KOPT-K1 (cell line): Measurements from ENCODE around the gene DIP2C.

Source experiments
- H3K27ac ChIP-seq: fragments of 200-600 bp; sonication (generic); 2 replicates; pipeline ENCODE4 v1.5.1; 2016; ENCODE audit warnings: antibody characterized with exemption, mild to moderate bottlenecking, low read depth, low read length; ENCODE audit not compliant: poor library complexity, severe bottlenecking
- H3K36me3 ChIP-seq: fragments of 200-600 bp; sonication (generic); 2 replicates; pipeline ENCODE4 v1.5.1; 2017; ENCODE audit warnings: antibody characterized with exemption, mild to moderate bottlenecking, low read length, moderate library complexity; ENCODE audit not compliant: insufficient read depth
- H3K9me3 ChIP-seq: fragments of 200-600 bp; sonication (generic); 2 replicates; pipeline ENCODE4 v1.5.1; 2017; ENCODE audit warnings: antibody characterized with exemption, low read length, mild to moderate bottlenecking; ENCODE audit not compliant: insufficient read depth, poor library complexity, severe bottlenecking

DIP2C gene

GRCh38 chr10:673492-673891 lies 16.0 kb downstream of the DIP2C start:
- Histone ChIP-seq H3K9me3 (no peaks in the 10 kb centered on the region), H3K27ac (no peak overlapping the region), H3K36me3 (no peaks in the 10 kb centered on the region)

DNA sequence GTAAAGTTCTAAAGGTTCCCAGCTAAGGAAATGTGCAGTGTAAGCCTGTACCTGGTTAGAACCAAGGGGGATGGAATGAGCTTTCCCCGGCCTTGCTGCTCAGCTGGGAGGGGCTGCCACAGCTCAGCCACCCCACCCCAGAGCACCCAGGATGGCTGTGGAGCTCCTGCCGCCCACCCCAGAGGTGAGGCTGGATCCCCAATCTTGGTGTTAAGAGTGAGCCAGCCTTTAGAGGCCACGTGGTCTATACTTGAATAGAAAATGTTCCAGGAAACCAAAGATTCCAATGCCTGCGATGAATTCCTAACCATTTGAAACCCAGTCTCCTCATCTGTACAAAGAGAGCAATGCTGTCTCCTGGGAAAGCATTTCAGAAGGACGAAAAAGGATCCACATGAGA lies 16.5 kb downstream of the DIP2C start:
- H3K27ac ChIP-seq: no peak overlapping the region
- H3K9me3 ChIP-seq: peaks cover 1% of the 10 kb centered on the region
- H3K36me3 ChIP-seq: no peaks in the 10 kb centered on the region

- no peaks in the 10 kb centered on the region for H3K36me3 ChIP-seq
- no peak overlapping the region for H3K27ac ChIP-seq
- H3K9me3 ChIP-seq: peaks cover 6% of the 10 kb centered on the region
Measured at GRCh38 chr10:672203-672602, 17.3 kb downstream of the DIP2C start.

GRCh38 chr10:670990-671389 lies 18.5 kb downstream of the DIP2C start:
- no peaks in the 10 kb centered on the region for H3K36me3 ChIP-seq
- H3K9me3 ChIP-seq: peaks cover 6% of the 10 kb centered on the region
- no peak overlapping the region for H3K27ac ChIP-seq

DNA sequence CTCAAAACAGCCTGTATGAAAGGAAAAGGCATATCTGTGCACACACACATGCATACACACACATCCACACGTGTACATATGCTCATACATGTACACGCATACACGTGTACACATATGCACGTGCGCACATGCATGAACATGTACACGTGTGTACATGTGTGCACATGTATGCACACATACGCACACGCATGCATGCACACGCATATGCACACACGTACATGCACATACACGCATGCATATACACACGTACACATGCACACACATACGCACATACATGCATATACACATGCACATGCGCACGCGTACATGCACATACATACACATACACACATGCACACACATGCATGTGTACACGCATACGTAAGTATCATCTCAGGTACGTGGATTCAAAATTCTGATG lies 19.4 kb downstream of the DIP2C start:
- H3K36me3 ChIP-seq: no peaks in the 10 kb centered on the region
- H3K9me3 ChIP-seq: peaks cover 6% of the 10 kb centered on the region
- no peak overlapping the region for H3K27ac ChIP-seq

- peaks cover 6% of the 10 kb centered on the region for H3K9me3 ChIP-seq
- no peaks in the 10 kb centered on the region for H3K36me3 ChIP-seq
- no peak overlapping the region for H3K27ac ChIP-seq
Measured at GRCh38 chr10:668786-669485, 20.5 kb downstream of the DIP2C start.

DNA sequence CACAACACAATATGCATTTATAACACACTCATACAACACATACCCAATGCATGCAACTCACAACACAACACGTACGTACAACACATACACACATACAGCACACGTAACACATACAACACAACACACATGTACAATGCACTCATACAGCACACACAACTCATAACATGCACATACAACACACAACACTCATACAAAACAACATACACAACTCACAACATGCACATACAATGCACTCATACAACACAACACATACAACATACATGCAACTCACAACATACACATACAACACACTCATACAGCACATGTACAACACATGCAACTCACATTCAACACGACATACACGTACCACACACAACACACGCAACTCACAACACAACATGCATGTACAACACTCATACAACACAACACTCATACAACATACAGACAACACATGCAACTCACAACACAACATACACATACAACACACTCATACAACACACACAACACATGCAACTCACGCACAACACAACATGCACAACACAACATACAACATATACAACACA lies 21.8 kb downstream of the DIP2C start:
- Histone ChIP-seq H3K36me3 (no peaks in the 10 kb centered on the region), H3K27ac (no peak overlapping the region), H3K9me3 (peaks cover 6% of the 10 kb centered on the region)

- Histone ChIP-seq H3K27ac (no peak overlapping the region), H3K9me3 (peaks cover 6% of the 10 kb centered on the region), H3K36me3 (no peaks in the 10 kb centered on the region)
Measured at GRCh38 chr10:667096-667495, 22.4 kb downstream of the DIP2C start.

GRCh38 chr10:666237-667012 lies 23.0 kb downstream of the DIP2C start:
- H3K27ac ChIP-seq: no peak overlapping the region

GRCh38 chr10:665579-666091 lies 23.8 kb downstream of the DIP2C start:
- Histone ChIP-seq H3K36me3 (no peaks in the 10 kb centered on the region), H3K27ac (no peak overlapping the region), H3K9me3 (peaks cover 6% of the 10 kb centered on the region)

More at GRCh38 chr10:666237-667012, 23.0 kb downstream of the DIP2C start:
- Histone ChIP-seq H3K36me3 (no peaks in the 10 kb centered on the region), H3K9me3 (peaks cover 6% of the 10 kb centered on the region)

DNA sequence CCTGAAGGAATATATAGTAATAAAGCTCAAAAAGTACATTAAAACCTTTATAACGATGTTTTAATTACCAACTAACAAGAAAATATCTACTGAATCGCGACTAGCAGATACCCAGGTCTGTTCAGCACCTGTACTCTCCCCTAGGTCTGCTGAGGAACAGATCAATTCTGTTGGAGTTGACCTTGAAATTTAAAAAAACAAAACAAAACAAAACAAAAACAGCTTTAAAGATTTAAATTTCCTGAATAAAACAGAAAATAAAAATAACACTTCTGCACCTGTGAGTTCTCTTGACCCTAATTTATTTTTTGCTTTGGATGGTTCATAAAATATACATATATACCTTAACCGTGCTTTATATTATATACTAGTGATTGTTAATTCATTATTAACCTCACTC lies 24.6 kb downstream of the DIP2C start:
- H3K27ac ChIP-seq: no peak overlapping the region
- no peaks in the 10 kb centered on the region for H3K36me3 ChIP-seq
- H3K9me3 ChIP-seq: peaks cover 6% of the 10 kb centered on the region

GRCh38 chr10:664301-664700 lies 25.2 kb downstream of the DIP2C start:
- Histone ChIP-seq H3K9me3 (peaks cover 6% of the 10 kb centered on the region), H3K27ac (no peak overlapping the region), H3K36me3 (no peaks in the 10 kb centered on the region)

- no peak overlapping the region for H3K27ac ChIP-seq
- peaks cover 6% of the 10 kb centered on the region for H3K9me3 ChIP-seq
- no peaks in the 10 kb centered on the region for H3K36me3 ChIP-seq
Measured at GRCh38 chr10:663831-664251, 25.6 kb downstream of the DIP2C start.

- H3K36me3 ChIP-seq: no peaks in the 10 kb centered on the region
- peaks cover 6% of the 10 kb centered on the region for H3K9me3 ChIP-seq
- H3K27ac ChIP-seq: no peak overlapping the region
Measured at GRCh38 chr10:663466-663751, 26.1 kb downstream of the DIP2C start.

GRCh38 chr10:662686-663465 lies 26.6 kb downstream of the DIP2C start:
- Histone ChIP-seq H3K36me3 (no peaks in the 10 kb centered on the region), H3K9me3 (peaks cover 3% of the 10 kb centered on the region), H3K27ac (no peak overlapping the region)
